LNCAP (cell line): ENCODE results near the gene PSMC3IP.
A peak's percentile ranks its signal among the peaks of the same experiment; 100 is the strongest.

ENCODE experiments used
- CTCF ChIP-seq: fragments of 450-650 bp; IDR thresholded peaks from 2 replicates; pipeline ENCODE4 v1.5.1; 2017; ENCODE audit warnings: mild to moderate bottlenecking

Gene PSMC3IP

GRCh38 chr17:42578282-42578869 is 847 bp upstream of the PSMC3IP start:
- peak; percentile 69 for TF ChIP-seq CTCF

DNA sequence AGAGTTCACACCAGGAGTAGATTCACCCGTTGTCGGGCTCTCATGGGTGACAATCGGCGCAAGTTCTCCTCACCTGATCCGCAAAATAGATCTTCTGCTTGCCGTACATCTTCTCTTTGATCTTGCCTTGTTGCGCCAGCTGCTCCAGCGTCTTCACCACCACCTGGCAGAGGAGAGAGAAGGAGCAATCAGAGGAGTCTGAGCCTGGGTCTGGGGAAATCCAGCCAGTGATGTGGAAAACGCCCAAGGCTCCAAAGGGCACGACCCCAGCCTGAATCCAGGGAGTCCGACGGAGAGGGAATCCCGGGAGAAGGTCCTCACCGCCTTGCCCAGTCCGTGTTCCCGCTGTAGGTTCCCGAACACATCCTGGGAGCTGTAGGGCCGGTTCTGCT is 393 bp downstream of the PSMC3IP start:
- no peak for TF ChIP-seq CTCF

GRCh38 chr17:42574463-42574862 is 3.1 kb downstream of the PSMC3IP start:
- no peak for TF ChIP-seq CTCF

- no peak for TF ChIP-seq CTCF
Observed at GRCh38 chr17:42573095-42573494, 4.4 kb downstream of the PSMC3IP start.

DNA sequence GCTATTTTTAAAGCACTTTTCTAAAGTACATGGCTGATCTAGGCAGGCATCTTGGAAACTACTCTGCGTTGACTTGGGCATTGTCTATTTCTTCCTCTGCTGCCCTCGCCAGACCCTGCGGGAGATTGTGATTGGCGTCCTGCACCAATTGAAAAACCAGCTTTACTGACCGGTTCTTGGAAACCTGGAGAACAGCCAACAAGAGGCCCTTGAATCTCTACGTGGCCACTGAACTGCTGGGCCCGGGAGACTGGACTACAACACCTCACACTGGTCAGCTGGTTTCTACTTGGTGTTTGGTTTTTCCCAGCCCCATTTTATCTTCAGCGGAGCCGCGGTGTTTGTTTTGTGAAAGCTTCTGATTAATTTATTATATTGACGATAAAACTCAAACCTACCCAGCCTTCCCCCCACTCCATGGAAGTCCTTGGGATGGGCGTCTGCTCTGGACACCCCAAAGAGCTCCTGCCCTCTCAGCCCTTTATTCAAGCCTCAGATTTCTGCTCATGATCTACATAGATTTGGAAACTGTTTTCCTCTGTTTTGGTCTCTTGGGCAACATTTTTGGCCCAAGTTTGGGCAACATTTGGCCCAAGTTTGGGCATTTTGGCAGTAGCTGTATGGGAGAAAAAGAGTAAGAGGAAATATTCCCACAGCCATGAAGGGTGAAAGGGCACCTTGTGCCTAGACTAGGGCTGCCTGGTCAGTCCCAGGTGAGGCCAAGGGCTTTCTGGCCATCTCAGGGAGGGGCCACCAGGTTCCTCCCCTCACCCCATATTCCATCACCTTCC is 5.9 kb downstream of the PSMC3IP start:
- no peak for TF ChIP-seq CTCF

DNA sequence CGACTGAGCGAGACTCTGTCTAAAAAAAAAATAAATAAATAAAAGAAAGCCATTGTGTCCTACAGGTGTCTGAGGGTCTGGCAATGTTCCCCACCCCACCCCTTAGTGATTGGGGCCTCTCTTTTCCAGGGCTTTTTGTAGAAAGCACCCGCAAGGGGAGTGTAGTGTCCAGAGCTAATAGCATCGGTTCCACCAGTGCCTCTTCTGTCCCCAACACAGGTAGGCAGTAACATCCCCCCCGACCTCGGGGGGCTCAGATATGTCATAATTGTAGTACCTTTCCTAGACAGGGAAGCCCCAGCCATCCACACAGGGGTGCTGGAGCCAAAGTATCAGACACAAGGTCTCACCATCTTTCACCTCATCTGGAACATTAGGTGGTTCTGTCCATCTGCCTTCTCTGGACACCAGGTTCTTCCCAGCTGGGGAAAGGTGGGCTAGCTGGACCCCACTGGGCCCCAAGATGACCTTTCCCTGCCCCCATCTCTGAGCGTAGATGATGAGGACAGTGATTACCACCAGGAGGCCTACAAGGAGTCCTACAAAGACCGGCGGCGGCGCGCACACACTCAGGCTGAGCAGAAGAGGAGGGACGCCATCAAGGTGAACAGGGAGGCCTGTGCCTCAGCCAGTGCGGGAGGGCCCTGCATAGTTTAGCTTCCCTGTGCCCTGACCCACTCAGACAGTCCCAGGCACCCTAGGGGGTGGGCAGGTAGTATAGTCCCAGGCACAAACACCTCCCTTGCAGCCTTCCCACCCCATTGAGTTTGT is 9.0 kb downstream of the PSMC3IP start:
- TF ChIP-seq CTCF: no peak

DNA sequence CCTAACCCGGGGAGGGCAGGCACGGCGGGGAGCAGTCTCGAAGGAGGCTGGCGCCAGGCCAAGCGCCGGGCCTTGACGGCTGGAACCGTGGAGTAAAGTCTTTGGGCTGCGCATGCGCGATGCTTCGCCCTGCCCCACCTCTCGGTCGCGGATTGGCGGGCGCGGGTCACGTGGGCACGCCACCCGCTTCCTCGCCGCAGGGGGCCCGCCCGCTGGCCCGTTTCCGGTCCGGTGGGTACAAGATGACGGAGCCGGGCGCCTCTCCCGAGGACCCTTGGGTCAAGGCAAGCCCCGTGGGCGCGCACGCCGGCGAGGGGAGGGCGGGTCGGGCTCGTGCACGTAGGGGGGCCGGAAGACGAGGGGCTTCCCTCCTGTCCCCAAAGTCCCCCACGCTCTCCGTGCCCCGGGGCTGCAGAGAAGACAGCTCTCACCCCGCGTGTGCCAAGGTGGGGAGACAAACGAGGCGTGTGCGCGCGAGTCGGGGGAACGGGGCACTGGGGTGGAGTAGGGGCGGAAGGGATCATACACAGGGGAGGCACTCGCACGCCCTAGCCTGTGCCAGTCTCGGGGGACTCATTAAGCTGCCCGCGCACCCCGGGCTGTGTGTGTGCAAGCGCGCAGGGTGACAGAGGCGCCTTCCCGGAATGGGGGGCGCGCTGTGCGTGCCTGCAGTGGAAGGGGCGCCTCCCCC is 10.5 kb downstream of the PSMC3IP start, which contains the start of gene MLX:
Gene MLX, plus strand, starts transcription at position 218 of the 691 bp plus-strand sequence. Its CDS starts 25 bp downstream, at position 243.
- TF ChIP-seq CTCF: no peak
